ENCODE results near the gene MEGF11. TPM values are rescaled to one million over a fixed set of nuclear protein-coding genes. Genes with fewer than 3 reads are reported as not detected.

The MEGF11 gene
- total and polyA plus RNA-seq, 4 donors = 6.2 to 20.3 (median 14.0) TPM

DNA sequence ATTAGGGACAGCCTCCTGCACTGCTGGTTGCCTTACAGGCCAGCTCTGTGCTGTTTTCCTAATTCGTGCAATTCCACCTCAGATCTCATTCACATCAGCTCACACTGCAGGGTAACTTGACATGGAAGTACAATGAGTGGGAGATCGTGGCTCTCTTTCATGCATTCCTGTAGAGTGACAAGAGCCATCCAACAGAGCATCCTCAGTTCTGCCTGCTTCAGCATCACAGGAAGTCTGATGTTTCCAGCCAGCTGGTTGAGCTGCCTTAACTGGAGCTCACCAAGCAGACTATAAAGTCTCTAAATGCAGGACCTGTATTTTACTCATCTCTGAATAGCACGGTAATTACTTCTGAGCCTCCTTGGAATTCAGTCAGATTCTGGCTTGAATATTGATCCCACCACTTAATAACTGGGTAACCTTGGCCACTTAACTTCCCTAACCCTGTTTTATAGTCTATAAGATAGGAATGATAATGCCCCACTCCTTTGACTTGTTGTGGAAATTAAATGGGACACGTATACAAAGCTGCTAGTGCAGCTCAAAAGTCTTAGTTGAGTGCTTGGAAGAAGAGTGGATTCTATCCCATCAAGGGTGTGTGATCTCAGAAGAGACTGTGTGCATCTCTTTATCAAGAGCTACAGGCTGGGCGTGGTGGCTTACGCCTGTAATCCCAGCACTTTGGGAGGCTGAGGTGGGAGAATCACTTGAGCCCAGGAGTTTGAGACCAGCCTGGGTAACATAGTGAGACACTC is 38.4 kb upstream of the MEGF11 start:
- WGBS (ENCODE audit: insufficient coverage) = 41% methylated on average over 2 of the region's 6 CpGs
- no peak for DNase-seq (ENCODE audit: low read depth in 4 of 6, low spot score in 6 of 6)
- H3K4me1 ChIP-seq (ENCODE audit: control insufficient read depth, insufficient read depth, low read length) = peaks cover 21% of the 10 kb centered on the region
- no peaks in the 10 kb centered on the region for H3K36me3 ChIP-seq (ENCODE audit: control insufficient read depth, insufficient read depth, low read length)
- H3K4me3 ChIP-seq (ENCODE audit: low read depth, low read length) = no peak overlapping the region
- no peaks in the 10 kb centered on the region for H3K27me3 ChIP-seq (ENCODE audit: control insufficient read depth, insufficient read depth, low read length)
- H3K27ac ChIP-seq (ENCODE audit: low read depth, low read length) = no peak overlapping the region
- no peaks in the 10 kb centered on the region for H3K9me3 ChIP-seq (ENCODE audit: control insufficient read depth, insufficient read depth, low read length)

- no peak for DNase-seq (ENCODE audit: low read depth in 4 of 6, low spot score in 6 of 6)
- H3K4me1 ChIP-seq (ENCODE audit: control insufficient read depth, insufficient read depth, low read length) = peaks cover 21% of the 10 kb centered on the region
- H3K36me3 ChIP-seq (ENCODE audit: control insufficient read depth, insufficient read depth, low read length) = no peaks in the 10 kb centered on the region
- H3K9me3 ChIP-seq (ENCODE audit: control insufficient read depth, insufficient read depth, low read length) = no peaks in the 10 kb centered on the region
- H3K27ac ChIP-seq (ENCODE audit: low read depth, low read length) = no peak overlapping the region
- no peak overlapping the region for H3K4me3 ChIP-seq (ENCODE audit: low read depth, low read length)
- H3K27me3 ChIP-seq (ENCODE audit: control insufficient read depth, insufficient read depth, low read length) = no peaks in the 10 kb centered on the region
These were observed 37.0 kb upstream of the MEGF11 start for GRCh38 chr15:66290518-66290917.

DNA sequence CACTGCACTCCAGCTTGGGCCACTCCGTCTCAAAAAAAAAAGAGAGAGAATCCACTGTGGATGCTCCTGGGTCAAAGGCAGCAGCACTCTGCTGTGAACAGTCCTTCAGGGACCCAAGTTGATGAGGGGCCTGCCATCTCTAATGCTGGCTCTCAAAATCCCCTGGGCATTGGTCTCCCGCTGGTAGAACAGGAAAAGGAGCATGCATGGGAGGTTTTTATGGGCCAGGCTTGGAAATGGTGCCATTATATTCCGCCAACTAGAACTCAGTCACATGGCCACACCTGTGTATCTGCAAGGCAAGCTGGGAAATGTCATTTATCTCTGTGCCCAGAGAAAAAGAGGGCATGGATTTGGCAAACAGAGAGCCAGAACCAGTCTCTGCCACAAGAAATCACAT is 36.5 kb upstream of the MEGF11 start:
- Histone ChIP-seq H3K36me3 (ENCODE audit: control insufficient read depth, insufficient read depth, low read length) (no peaks in the 10 kb centered on the region), H3K4me1 (ENCODE audit: control insufficient read depth, insufficient read depth, low read length) (peaks cover 21% of the 10 kb centered on the region), H3K4me3 (ENCODE audit: low read depth, low read length) (no peak overlapping the region), H3K9me3 (ENCODE audit: control insufficient read depth, insufficient read depth, low read length) (no peaks in the 10 kb centered on the region), H3K27ac (ENCODE audit: low read depth, low read length) (no peak overlapping the region), H3K27me3 (ENCODE audit: control insufficient read depth, insufficient read depth, low read length) (no peaks in the 10 kb centered on the region)
- no peak for DNase-seq (ENCODE audit: low read depth in 4 of 6, low spot score in 6 of 6)
- WGBS (ENCODE audit: insufficient coverage) = 94% methylated on average over 3 of the region's 3 CpGs

- Histone ChIP-seq H3K4me3 (ENCODE audit: low read depth, low read length) (no peak overlapping the region), H3K36me3 (ENCODE audit: control insufficient read depth, insufficient read depth, low read length) (no peaks in the 10 kb centered on the region), H3K27me3 (ENCODE audit: control insufficient read depth, insufficient read depth, low read length) (no peaks in the 10 kb centered on the region), H3K9me3 (ENCODE audit: control insufficient read depth, insufficient read depth, low read length) (no peaks in the 10 kb centered on the region), H3K27ac (ENCODE audit: low read depth, low read length) (no peak overlapping the region), H3K4me1 (ENCODE audit: control insufficient read depth, insufficient read depth, low read length) (peaks cover 13% of the 10 kb centered on the region)
- 57% methylated on average over 2 of the region's 6 CpGs for WGBS (ENCODE audit: insufficient coverage)
- DNase-seq (ENCODE audit: low read depth in 4 of 6, low spot score in 6 of 6) = peak in 1 of 6 donors; percentile 50
These were observed 35.1 kb upstream of the MEGF11 start for GRCh38 chr15:66288551-66289185.

DNA sequence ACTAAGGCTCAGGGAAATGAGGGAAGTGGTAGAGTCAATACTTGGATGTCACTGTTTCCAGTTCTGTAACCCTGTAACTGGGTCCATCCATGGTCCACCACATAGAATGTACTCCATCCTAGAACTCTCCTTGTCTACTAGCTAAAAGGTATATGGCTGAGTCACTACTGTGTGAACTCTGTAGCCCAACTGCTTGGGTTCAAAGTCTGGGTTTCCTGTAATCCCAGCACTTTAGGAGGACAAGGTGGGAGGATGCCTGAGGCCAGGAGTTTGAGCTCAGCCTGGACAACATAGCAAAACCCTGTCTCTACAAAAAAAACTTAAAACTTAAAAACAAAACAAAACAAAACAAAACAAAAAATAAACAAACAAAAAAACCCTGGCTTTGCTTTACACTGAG is 34.5 kb upstream of the MEGF11 start:
- Histone ChIP-seq H3K4me3 (ENCODE audit: low read depth, low read length) (no peak overlapping the region), H3K4me1 (ENCODE audit: control insufficient read depth, insufficient read depth, low read length) (peaks cover 10% of the 10 kb centered on the region), H3K36me3 (ENCODE audit: control insufficient read depth, insufficient read depth, low read length) (no peaks in the 10 kb centered on the region), H3K9me3 (ENCODE audit: control insufficient read depth, insufficient read depth, low read length) (no peaks in the 10 kb centered on the region), H3K27ac (ENCODE audit: low read depth, low read length) (no peak overlapping the region), H3K27me3 (ENCODE audit: control insufficient read depth, insufficient read depth, low read length) (no peaks in the 10 kb centered on the region)
- DNase-seq (ENCODE audit: low read depth in 4 of 6, low spot score in 6 of 6) = no peak

- Histone ChIP-seq H3K27me3 (ENCODE audit: control insufficient read depth, insufficient read depth, low read length) (no peaks in the 10 kb centered on the region), H3K36me3 (ENCODE audit: control insufficient read depth, insufficient read depth, low read length) (no peaks in the 10 kb centered on the region), H3K27ac (ENCODE audit: low read depth, low read length) (no peak overlapping the region), H3K4me3 (ENCODE audit: low read depth, low read length) (no peak overlapping the region), H3K9me3 (ENCODE audit: control insufficient read depth, insufficient read depth, low read length) (no peaks in the 10 kb centered on the region), H3K4me1 (ENCODE audit: control insufficient read depth, insufficient read depth, low read length) (peaks cover 5% of the 10 kb centered on the region)
- peak in 3 of 6 donors; percentile 54 to 94 (median 82) for DNase-seq (ENCODE audit: low read depth in 4 of 6, low spot score in 6 of 6)
- no CpG with 5 or more reads among the region's 6 CpGs for WGBS (ENCODE audit: insufficient coverage)
These were observed 34.0 kb upstream of the MEGF11 start for GRCh38 chr15:66287461-66288057.

GRCh38 chr15:66285533-66286280 is 32.2 kb upstream of the MEGF11 start:
- peak in 1 of 6 donors; percentile 32 for DNase-seq (ENCODE audit: low read depth in 4 of 6, low spot score in 6 of 6)
- WGBS (ENCODE audit: insufficient coverage) = 69% methylated on average over 6 of the region's 6 CpGs
- Histone ChIP-seq H3K27ac (ENCODE audit: low read depth, low read length) (no peak overlapping the region), H3K36me3 (ENCODE audit: control insufficient read depth, insufficient read depth, low read length) (no peaks in the 10 kb centered on the region), H3K9me3 (ENCODE audit: control insufficient read depth, insufficient read depth, low read length) (no peaks in the 10 kb centered on the region), H3K4me3 (ENCODE audit: low read depth, low read length) (no peak overlapping the region), H3K27me3 (ENCODE audit: control insufficient read depth, insufficient read depth, low read length) (no peaks in the 10 kb centered on the region), H3K4me1 (ENCODE audit: control insufficient read depth, insufficient read depth, low read length) (no peaks in the 10 kb centered on the region)

DNA sequence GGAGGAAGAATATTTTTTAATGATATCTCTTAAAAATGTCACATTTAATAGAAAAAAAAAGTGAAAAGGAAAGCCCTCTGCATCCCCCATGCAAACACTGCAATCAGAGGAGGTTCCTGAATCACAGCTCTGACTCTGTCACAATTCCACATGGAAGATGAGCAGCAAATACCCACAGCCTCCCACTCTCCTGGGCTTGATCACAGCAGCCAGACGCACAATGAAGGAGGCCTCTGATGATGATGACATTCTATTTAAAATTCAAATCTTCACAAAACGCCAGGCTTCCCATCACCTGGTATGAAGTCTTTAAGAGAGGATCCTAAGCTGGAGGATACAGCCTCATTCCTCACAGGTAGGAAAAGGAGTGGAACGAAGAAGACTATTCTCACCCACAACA is 30.7 kb upstream of the MEGF11 start:
- no peaks in the 10 kb centered on the region for H3K4me1 ChIP-seq (ENCODE audit: control insufficient read depth, insufficient read depth, low read length)
- H3K27ac ChIP-seq (ENCODE audit: low read depth, low read length) = no peak overlapping the region
- H3K27me3 ChIP-seq (ENCODE audit: control insufficient read depth, insufficient read depth, low read length) = no peaks in the 10 kb centered on the region
- WGBS (ENCODE audit: insufficient coverage) = no CpG with 5 or more reads among the region's 3 CpGs
- DNase-seq (ENCODE audit: low read depth in 4 of 6, low spot score in 6 of 6) = no peak
- H3K9me3 ChIP-seq (ENCODE audit: control insufficient read depth, insufficient read depth, low read length) = no peaks in the 10 kb centered on the region
- H3K36me3 ChIP-seq (ENCODE audit: control insufficient read depth, insufficient read depth, low read length) = no peaks in the 10 kb centered on the region
- H3K4me3 ChIP-seq (ENCODE audit: low read depth, low read length) = no peak overlapping the region

GRCh38 chr15:66278671-66279070 is 25.1 kb upstream of the MEGF11 start:
- 89% methylated on average over 6 of the region's 6 CpGs for WGBS (ENCODE audit: insufficient coverage)
- Histone ChIP-seq H3K36me3 (ENCODE audit: control insufficient read depth, insufficient read depth, low read length) (no peaks in the 10 kb centered on the region), H3K27ac (ENCODE audit: low read depth, low read length) (no peak overlapping the region), H3K4me3 (ENCODE audit: low read depth, low read length) (no peak overlapping the region), H3K27me3 (ENCODE audit: control insufficient read depth, insufficient read depth, low read length) (no peaks in the 10 kb centered on the region), H3K4me1 (ENCODE audit: control insufficient read depth, insufficient read depth, low read length) (no peaks in the 10 kb centered on the region), H3K9me3 (ENCODE audit: control insufficient read depth, insufficient read depth, low read length) (no peaks in the 10 kb centered on the region)
- DNase-seq (ENCODE audit: low read depth in 4 of 6, low spot score in 6 of 6) = no peak
